Epithelial cell of proximal tubule (primary cell): ENCODE data around the gene SPOCK1. TPM values are rescaled to one million over a fixed set of nuclear protein-coding genes. Genes with fewer than 3 reads are reported as not detected.

ENCODE experiments used
- DNase-seq: peaks from one replicate; pipeline ENCODE4 v3.0.0-alpha.2; 2011; ENCODE audit warnings: low read depth
- H3K4me3 ChIP-seq: 2 replicates; pipeline ENCODE4 v1.5.1; 2011; ENCODE audit warnings: low read depth, mild to moderate bottlenecking, low read length
- CTCF ChIP-seq: conservative IDR thresholded peaks from 2 replicates; pipeline ENCODE4 v1.5.1; 2012; ENCODE audit warnings: low read depth, mild to moderate bottlenecking, low read length
- total RNA-seq: library from RNA; depleted of rRNA; stranded (reverse); fragments of >200 nt; gene quantifications from 2 replicates; pipeline ENCODE4 v1.2.3, GENCODE V29; 2015

Gene SPOCK1
- total RNA-seq, 1 donor from 2014 or later, result 31.4 TPM

GRCh38 chr5:137185193-137185592 is 313.9 kb downstream of the SPOCK1 start:
- TF ChIP-seq CTCF, result no peak
- DNase-seq, result no peak
- H3K4me3 ChIP-seq, result no peak overlapping the region

- H3K4me3 ChIP-seq, result no peak overlapping the region
- no peak for DNase-seq
- no peak for TF ChIP-seq CTCF
Observed at GRCh38 chr5:137184734-137185133, 314.4 kb downstream of the SPOCK1 start.

- DNase-seq, result no peak
- no peak for TF ChIP-seq CTCF
- H3K4me3 ChIP-seq, result no peak overlapping the region
Observed at GRCh38 chr5:137182576-137182975, 316.6 kb downstream of the SPOCK1 start.

GRCh38 chr5:137181667-137182066 is 317.5 kb downstream of the SPOCK1 start:
- TF ChIP-seq CTCF, result no peak
- no peak for DNase-seq
- no peak overlapping the region for H3K4me3 ChIP-seq

GRCh38 chr5:137179203-137179602 is 319.9 kb downstream of the SPOCK1 start:
- H3K4me3 ChIP-seq, result no peak overlapping the region
- TF ChIP-seq CTCF, result no peak
- no peak for DNase-seq

- H3K4me3 ChIP-seq, result no peak overlapping the region
- TF ChIP-seq CTCF, result no peak
- DNase-seq, result no peak
Observed at GRCh38 chr5:137176609-137177008, 322.5 kb downstream of the SPOCK1 start.

- no peak for TF ChIP-seq CTCF
- no peak for DNase-seq
Observed at GRCh38 chr5:137176126-137176525, 323.0 kb downstream of the SPOCK1 start.

More at GRCh38 chr5:137176126-137176525, 323.0 kb downstream of the SPOCK1 start:
- no peak overlapping the region for H3K4me3 ChIP-seq
